ENCODE data around the gene FBH1. TPM values are rescaled to one million over a fixed set of nuclear protein-coding genes. Genes with fewer than 3 reads are reported as not detected.

Gene FBH1
- total and polyA plus RNA-seq, 9 of the 15 experiments (the other 6 are each of a cell fraction or from before 2014, with no cell fraction given) = 13.4 to 108 (median 77.8) TPM

- TF ChIP-seq HMBOX1 (IDR thresholded peaks at IDR 0.05) = peak; percentile 86
Measured at GRCh38 chr10:5970066-5970465, 80.0 kb downstream of the FBH1 start (continued).

- POLR2A ChIA-PET = interaction anchor here (0.6 to 2.3 kb wide), 2 partner anchors 10 to 29 kb away, joined by 3 to 16 read pairs; no protein-coding TSS in a partner anchor
- H3K79me2 ChIP-seq (ENCODE audit: control insufficient read depth, insufficient read depth, low read length) = peaks cover 48% of the 10 kb centered on the region
- in situ Hi-C loops (cut with MboI) = no loop called here
- BruUV-seq (replicated peaks) = no TSS peak
- intact Hi-C loops (cut with micrococcal nuclease) = no loop called here
- H2AFZ ChIP-seq (ENCODE audit: low read depth, low read length) = no peak overlapping the region
- peaks cover 12 to 27% of the 10 kb centered on the region in 2 experiments for H3K4me1 ChIP-seq (replicated peaks in 1 of 2; ENCODE audit: control insufficient read depth in 2 of 2, insufficient read depth in 2 of 2, low read length in 2 of 2)
- no peak overlapping the region for H3K4me3 ChIP-seq
- H4K20me1 ChIP-seq (replicated peaks; ENCODE audit: control insufficient read depth, insufficient read depth, low read length) = no peaks in the 10 kb centered on the region; the same call in 1 of the 2 replicates
- H3K9me1 ChIP-seq (ENCODE audit: control insufficient read depth, insufficient read depth, low read length) = no peaks in the 10 kb centered on the region
- no peak for FAIRE-seq
- no peak for DNase-seq (ENCODE audit: extremely low read depth in 1 of 4, low spot score in 3 of 4)
- H3K4me2 ChIP-seq (ENCODE audit: insufficient read depth, low read length) = no peak overlapping the region
- peak overlapping the region; percentile 71; the same call in 1 of the 3 replicates for H3K27ac ChIP-seq (ENCODE audit: extremely low read depth, low read depth, low read length)
- H3K27me3 ChIP-seq (ENCODE audit: control insufficient read depth in 2 of 2, insufficient read depth in 2 of 2, low read length in 2 of 2) = no peaks in the 10 kb centered on the region
- CTCF ChIA-PET (ENCODE audit: low intra/inter-chr PET ratio) = interaction anchor here (0.6 kb wide), 1 partner anchor 110 kb away, joined by 3 read pairs; no protein-coding TSS in a partner anchor
- WGBS (ENCODE audit: insufficient coverage, low coverage, missing lambda C conversion rate) = 65% methylated on average over 3 of the region's 3 CpGs
- H3K9ac ChIP-seq (ENCODE audit: insufficient read depth in 1 of 2, low read depth in 2 of 2, low read length in 2 of 2) = no peak overlapping the region
- peaks cover 5% of the 10 kb centered on the region; the same call in 1 of the 3 replicates for H3K36me3 ChIP-seq (ENCODE audit: control insufficient read depth, insufficient read depth, low read length)
- no peak for ATAC-seq
- H3K9me3 ChIP-seq (replicated peaks; ENCODE audit: control insufficient read depth, insufficient read depth, low read depth, low read length) = no peaks in the 10 kb centered on the region
- TF ChIP-seq ZNF175 (CRISPR knock-in tag; IDR thresholded peaks at IDR 0.05; ENCODE audit: low read depth) (no peak), CBFB (CRISPR knock-in tag; IDR thresholded peaks at IDR 0.05) (no peak), ZBTB17 (CRISPR knock-in tag; IDR thresholded peaks at IDR 0.05) (no peak), GTF3C2 (IDR thresholded peaks at IDR 0.05; ENCODE audit: borderline replicate concordance, extremely low read depth, insufficient read length) (no peak), ZNF217 (CRISPR knock-in tag; IDR thresholded peaks at IDR 0.05) (no peak), BRF2 (IDR thresholded peaks at IDR 0.05; ENCODE audit: borderline replicate concordance, insufficient read depth, insufficient read length) (no peak), ZBTB5 (IDR thresholded peaks at IDR 0.05) (no peak), CBX3 (IDR thresholded peaks at IDR 0.05; ENCODE audit: borderline replicate concordance in 1 of 2, low read length in 2 of 2) (no peak)
Measured at GRCh38 chr10:5970527-5970926, 80.5 kb downstream of the FBH1 start.

Measured in K562 (cell line).